Transverse colon (tissue), 3 donors: ENCODE measurements around the gene CALN1.

Source experiments
- POLR2A ChIP-seq: fragments of 450-650 bp; IDR thresholded peaks from one replicate; pipeline ENCODE4 v1.6.1; 2016; ENCODE audit warnings: antibody characterized with exemption, mild to moderate bottlenecking, moderate library complexity
- TF ChIP-seq, protein P1 (sequence below), 5 experiments: fragments of 200-600 bp in 3 of 5; fragments of 450-650 bp in 2 of 5; sonication (generic) in 3 of 5; IDR thresholded peaks; 1 replicate in 2 of 5; 2 replicates in 3 of 5; pipeline ENCODE4 v1.5.1; 2016 to 2017; ENCODE audit warnings: antibody characterized with exemption in 5 of 5, inconsistent platforms in 3 of 5, mild to moderate bottlenecking in 2 of 5, moderate library complexity in 1 of 5

GRCh38 chr7:71817916-71818315, 594.2 kb downstream of the CALN1 start:
- TF ChIP-seq, protein P1, sequence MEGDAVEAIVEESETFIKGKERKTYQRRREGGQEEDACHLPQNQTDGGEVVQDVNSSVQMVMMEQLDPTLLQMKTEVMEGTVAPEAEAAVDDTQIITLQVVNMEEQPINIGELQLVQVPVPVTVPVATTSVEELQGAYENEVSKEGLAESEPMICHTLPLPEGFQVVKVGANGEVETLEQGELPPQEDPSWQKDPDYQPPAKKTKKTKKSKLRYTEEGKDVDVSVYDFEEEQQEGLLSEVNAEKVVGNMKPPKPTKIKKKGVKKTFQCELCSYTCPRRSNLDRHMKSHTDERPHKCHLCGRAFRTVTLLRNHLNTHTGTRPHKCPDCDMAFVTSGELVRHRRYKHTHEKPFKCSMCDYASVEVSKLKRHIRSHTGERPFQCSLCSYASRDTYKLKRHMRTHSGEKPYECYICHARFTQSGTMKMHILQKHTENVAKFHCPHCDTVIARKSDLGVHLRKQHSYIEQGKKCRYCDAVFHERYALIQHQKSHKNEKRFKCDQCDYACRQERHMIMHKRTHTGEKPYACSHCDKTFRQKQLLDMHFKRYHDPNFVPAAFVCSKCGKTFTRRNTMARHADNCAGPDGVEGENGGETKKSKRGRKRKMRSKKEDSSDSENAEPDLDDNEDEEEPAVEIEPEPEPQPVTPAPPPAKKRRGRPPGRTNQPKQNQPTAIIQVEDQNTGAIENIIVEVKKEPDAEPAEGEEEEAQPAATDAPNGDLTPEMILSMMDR (IDR thresholded peaks at IDR 0.05), result no peak
- no peak for TF ChIP-seq POLR2A
